Fibroblast of the conjunctiva (primary cell): Measurements from ENCODE around the gene CCL7.
A peak's percentile ranks its signal among the peaks of the same experiment; 100 is the strongest.

Experiments
- DNase-seq: peaks from one replicate; pipeline ENCODE4 v3.0.0-alpha.2; 2010; ENCODE audit warnings: low read depth

The CCL7 gene

GRCh38 chr17:34246881-34247280 lies 23.1 kb upstream of the CCL7 start:
- no peak for DNase-seq

- no peak for DNase-seq
Observed at GRCh38 chr17:34248511-34249024, 21.5 kb upstream of the CCL7 start.

- no peak for DNase-seq
Observed at GRCh38 chr17:34249061-34249460, 21.0 kb upstream of the CCL7 start.

GRCh38 chr17:34249478-34249877 lies 20.5 kb upstream of the CCL7 start:
- DNase-seq, result no peak

- no peak for DNase-seq
Observed at GRCh38 chr17:34251186-34251585, 18.8 kb upstream of the CCL7 start.

- DNase-seq, result no peak
Observed at GRCh38 chr17:34252095-34252443, 18.0 kb upstream of the CCL7 start.

GRCh38 chr17:34252444-34253138 lies 17.4 kb upstream of the CCL7 start:
- no peak for DNase-seq

GRCh38 chr17:34253139-34253525 lies 16.9 kb upstream of the CCL7 start:
- no peak for DNase-seq

- DNase-seq, result no peak
Observed at GRCh38 chr17:34254146-34254545, 15.9 kb upstream of the CCL7 start.

- DNase-seq, result peak; percentile 72
Observed at GRCh38 chr17:34254651-34255380, 15.2 kb upstream of the CCL7 start, which contains the start of gene CCL2. Gene CCL2, plus strand, starts transcription at chr17:34255285. Its CDS starts 65 bp downstream, at chr17:34255350.

GRCh38 chr17:34255381-34255732 lies 14.7 kb upstream of the CCL7 start:
- DNase-seq, result no peak

- DNase-seq, result no peak
Observed at GRCh38 chr17:34255841-34256240, 14.2 kb upstream of the CCL7 start.

GRCh38 chr17:34257299-34257985 lies 12.6 kb upstream of the CCL7 start:
- no peak for DNase-seq

GRCh38 chr17:34257986-34258326 lies 12.1 kb upstream of the CCL7 start:
- no peak for DNase-seq

GRCh38 chr17:34259146-34259545 lies 10.9 kb upstream of the CCL7 start:
- DNase-seq, result no peak

GRCh38 chr17:34260861-34261260 lies 9.2 kb upstream of the CCL7 start:
- no peak for DNase-seq

- DNase-seq, result no peak
Observed at GRCh38 chr17:34261568-34262337, 8.3 kb upstream of the CCL7 start.

GRCh38 chr17:34265711-34266110 lies 4.3 kb upstream of the CCL7 start:
- DNase-seq, result no peak

- peak; percentile 92 for DNase-seq
Observed at GRCh38 chr17:34275881-34276280, 5.9 kb downstream of the CCL7 start.

- DNase-seq, result no peak
Observed at GRCh38 chr17:34276826-34277225, 6.8 kb downstream of the CCL7 start.

- DNase-seq, result no peak
Observed at GRCh38 chr17:34283571-34283970, 13.6 kb downstream of the CCL7 start.

GRCh38 chr17:34285286-34285792 lies 15.3 kb downstream of the CCL7 start, which contains the start of gene CCL11:
Gene CCL11, plus strand, starts transcription at chr17:34285742. Its CDS starts 67 bp downstream, at chr17:34285809.
- no peak for DNase-seq
